Measurements from ENCODE around the gene SMAD7.

The SMAD7 gene

GRCh38 chr18:48959921-48960920 lies 9.5 kb upstream of the SMAD7 start:
- no peak for DNase-seq

GRCh38 chr18:48959551-48959920 lies 8.8 kb upstream of the SMAD7 start:
- no peak for DNase-seq

- no peak for DNase-seq
Observed at GRCh38 chr18:48958951-48959350, 8.2 kb upstream of the SMAD7 start.

GRCh38 chr18:48957616-48958015 lies 6.9 kb upstream of the SMAD7 start:
- DNase-seq = no peak

GRCh38 chr18:48957136-48957535 lies 6.4 kb upstream of the SMAD7 start:
- no peak for DNase-seq

- DNase-seq = no peak
Observed at GRCh38 chr18:48956356-48956755, 5.6 kb upstream of the SMAD7 start.

GRCh38 chr18:48955830-48956261 lies 5.1 kb upstream of the SMAD7 start:
- no peak for DNase-seq

- DNase-seq = no peak
Observed at GRCh38 chr18:48954886-48955819, 4.4 kb upstream of the SMAD7 start.

- DNase-seq = no peak
Observed at GRCh38 chr18:48953104-48953706, 2.4 kb upstream of the SMAD7 start.

- no peak for DNase-seq
Observed at GRCh38 chr18:48952287-48953103, 1.7 kb upstream of the SMAD7 start.

- DNase-seq = peak; percentile 8
Observed at GRCh38 chr18:48951448-48952286, 902 bp upstream of the SMAD7 start.

- no peak for DNase-seq
Observed at GRCh38 chr18:48949606-48950535, 894 bp downstream of the SMAD7 start.

- no peak for DNase-seq
Observed at GRCh38 chr18:48949050-48949605, 1.6 kb downstream of the SMAD7 start.

GRCh38 chr18:48948112-48949049 lies 2.4 kb downstream of the SMAD7 start:
- DNase-seq = peak; percentile 12

- no peak for DNase-seq
Observed at GRCh38 chr18:48947560-48947959, 3.2 kb downstream of the SMAD7 start.

GRCh38 chr18:48947092-48947491 lies 3.7 kb downstream of the SMAD7 start:
- no peak for DNase-seq

- no peak for DNase-seq
Observed at GRCh38 chr18:48946329-48946835, 4.4 kb downstream of the SMAD7 start.

- no peak for DNase-seq
Observed at GRCh38 chr18:48945953-48946217, 4.9 kb downstream of the SMAD7 start.

GRCh38 chr18:48944634-48945033 lies 6.1 kb downstream of the SMAD7 start:
- DNase-seq = no peak
